Prostate gland (tissue), 2 donors: ENCODE results near the gene DNM3.

ENCODE experiments used
- CTCF ChIP-seq, 4 experiments: fragments of 200-600 bp in 2 of 4; fragments of 450-650 bp in 2 of 4; sonication (generic) in 2 of 4; IDR thresholded peaks; 1 replicate in 3 of 4; 2 replicates in 1 of 4; pipeline ENCODE4 v1.5.1; 2016 to 2019; ENCODE audit warnings: antibody characterized with exemption in 4 of 4, mild to moderate bottlenecking in 2 of 4, moderate library complexity in 2 of 4
- POLR2A ChIP-seq: fragments of 450-650 bp; IDR thresholded peaks from one replicate; pipeline ENCODE4 v1.6.1; 2016; ENCODE audit warnings: antibody characterized with exemption, mild to moderate bottlenecking
- POLR2AphosphoS5 ChIP-seq: sonication (generic); formaldehyde crosslinking; IDR thresholded peaks from one replicate; pipeline ENCODE4 v1.6.1; 2017; ENCODE audit warnings: antibody characterized with exemption

GRCh38 chr1:171988243-171988885 is 147.1 kb downstream of the DNM3 start:
- TF ChIP-seq POLR2A (no peak), CTCF (IDR thresholded peaks at IDR 0.05) (no peak), POLR2AphosphoS5 (no peak)
